Fibroblast of the aortic adventitia (primary cell): ENCODE data around the gene HOXA13. TPM values are rescaled to one million over a fixed set of nuclear protein-coding genes. Genes with fewer than 3 reads are reported as not detected.
A peak's percentile ranks its signal among the peaks of the same experiment; 100 is the strongest.

Experiments used
- DNase-seq: peaks from one replicate; pipeline ENCODE4 v3.0.0-alpha.2; 2010; ENCODE audit warnings: low read depth
- H3K4me3 ChIP-seq: 2 replicates; pipeline ENCODE4 v1.5.1; 2011; ENCODE audit warnings: low read depth, mild to moderate bottlenecking, control low read depth, low read length, moderate library complexity
- total RNA-seq: library from RNA; depleted of rRNA; stranded (reverse); fragments of >200 nt; gene quantifications from 2 replicates; pipeline ENCODE4 v1.2.3, GENCODE V29; 2012; ENCODE audit warnings: low replicate concordance
- TF ChIP-seq, protein P1 (sequence below): IDR thresholded peaks from 2 replicates; pipeline ENCODE4 v1.5.1; 2011; ENCODE audit warnings: mild to moderate bottlenecking, low read length, control low read depth, inconsistent platforms; ENCODE audit not compliant: insufficient read depth

The HOXA13 gene
- total RNA-seq, 1 donor, result not detected

DNA sequence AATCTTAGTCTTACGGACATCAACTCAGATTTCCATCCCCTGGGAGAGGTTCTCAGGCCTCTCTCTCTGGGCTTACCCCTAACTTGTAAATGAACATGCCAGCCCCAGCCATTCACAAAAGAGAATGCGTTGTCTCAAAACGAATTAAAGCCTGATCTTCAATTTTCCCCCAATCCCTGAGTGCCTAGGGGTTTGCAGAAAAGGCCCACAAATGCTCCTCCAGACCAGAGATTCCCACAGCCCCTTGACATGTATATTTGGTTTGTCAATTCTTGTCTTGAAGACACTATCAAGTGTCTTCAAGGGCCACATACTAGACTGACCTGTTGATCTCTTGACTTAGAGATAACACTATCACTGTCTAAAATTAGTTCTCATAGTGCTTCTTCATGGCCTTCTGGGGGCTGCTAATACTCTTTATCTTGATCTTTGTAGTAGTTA, 11.9 kb upstream of the HOXA13 start:
- H3K4me3 ChIP-seq, result no peak overlapping the region
- DNase-seq, result no peak
- TF ChIP-seq, protein P1, sequence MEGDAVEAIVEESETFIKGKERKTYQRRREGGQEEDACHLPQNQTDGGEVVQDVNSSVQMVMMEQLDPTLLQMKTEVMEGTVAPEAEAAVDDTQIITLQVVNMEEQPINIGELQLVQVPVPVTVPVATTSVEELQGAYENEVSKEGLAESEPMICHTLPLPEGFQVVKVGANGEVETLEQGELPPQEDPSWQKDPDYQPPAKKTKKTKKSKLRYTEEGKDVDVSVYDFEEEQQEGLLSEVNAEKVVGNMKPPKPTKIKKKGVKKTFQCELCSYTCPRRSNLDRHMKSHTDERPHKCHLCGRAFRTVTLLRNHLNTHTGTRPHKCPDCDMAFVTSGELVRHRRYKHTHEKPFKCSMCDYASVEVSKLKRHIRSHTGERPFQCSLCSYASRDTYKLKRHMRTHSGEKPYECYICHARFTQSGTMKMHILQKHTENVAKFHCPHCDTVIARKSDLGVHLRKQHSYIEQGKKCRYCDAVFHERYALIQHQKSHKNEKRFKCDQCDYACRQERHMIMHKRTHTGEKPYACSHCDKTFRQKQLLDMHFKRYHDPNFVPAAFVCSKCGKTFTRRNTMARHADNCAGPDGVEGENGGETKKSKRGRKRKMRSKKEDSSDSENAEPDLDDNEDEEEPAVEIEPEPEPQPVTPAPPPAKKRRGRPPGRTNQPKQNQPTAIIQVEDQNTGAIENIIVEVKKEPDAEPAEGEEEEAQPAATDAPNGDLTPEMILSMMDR, result no peak

DNA sequence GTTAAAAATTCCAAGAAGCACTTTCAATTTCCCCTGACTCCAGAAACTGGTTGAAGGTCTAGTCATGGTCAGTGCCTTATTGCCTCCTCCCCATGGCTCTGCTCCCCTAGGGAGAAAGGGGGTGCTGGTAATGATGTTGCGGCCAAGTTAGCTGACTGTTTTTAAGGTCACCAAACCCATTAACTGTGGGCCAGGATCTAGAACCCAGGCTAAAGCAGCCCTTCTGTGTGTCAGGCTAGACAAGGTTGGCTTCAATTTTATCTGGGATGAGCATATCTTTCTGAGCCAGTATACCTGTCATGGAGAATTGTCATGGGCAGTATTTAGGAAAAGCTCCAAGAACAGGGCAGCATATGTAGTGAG, 11.2 kb upstream of the HOXA13 start:
- no peak overlapping the region for H3K4me3 ChIP-seq
- DNase-seq, result no peak
- TF ChIP-seq, protein P1, result no peak

DNA sequence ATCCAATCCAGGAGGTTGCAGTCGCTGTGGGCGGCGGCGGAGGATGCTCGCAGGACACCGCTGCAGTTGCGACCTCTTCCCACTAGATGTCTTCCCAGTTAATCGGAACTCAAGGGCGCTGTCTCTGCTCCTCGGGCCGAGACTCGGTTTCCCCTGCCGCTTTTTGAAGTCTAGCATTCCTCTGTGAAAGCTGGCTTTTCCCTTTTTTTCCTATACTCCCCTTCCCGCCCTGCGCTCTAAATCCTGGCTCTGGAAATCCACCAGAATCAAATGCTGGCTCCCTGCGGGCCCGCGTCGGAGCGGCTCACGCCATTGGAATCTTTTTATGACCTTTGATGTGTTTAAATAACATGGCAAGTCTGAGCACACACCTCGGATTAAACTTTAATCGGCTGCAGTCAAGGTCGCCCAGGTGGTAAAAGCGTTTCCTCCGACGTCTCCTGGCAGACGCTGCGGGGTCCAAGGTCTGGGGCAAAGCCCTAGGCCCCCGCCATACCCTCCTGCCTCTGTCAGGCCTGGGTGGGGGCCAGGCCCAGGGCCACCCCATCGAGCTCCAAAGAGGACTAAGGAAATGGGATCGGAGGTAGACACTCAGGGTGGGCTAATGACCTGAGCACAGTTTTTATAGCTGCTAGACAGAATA, 10.7 kb upstream of the HOXA13 start:
- TF ChIP-seq, protein P1, result peak; percentile 88
- peak overlapping the region; percentile 44 for H3K4me3 ChIP-seq
- peak; percentile 45 for DNase-seq

DNA sequence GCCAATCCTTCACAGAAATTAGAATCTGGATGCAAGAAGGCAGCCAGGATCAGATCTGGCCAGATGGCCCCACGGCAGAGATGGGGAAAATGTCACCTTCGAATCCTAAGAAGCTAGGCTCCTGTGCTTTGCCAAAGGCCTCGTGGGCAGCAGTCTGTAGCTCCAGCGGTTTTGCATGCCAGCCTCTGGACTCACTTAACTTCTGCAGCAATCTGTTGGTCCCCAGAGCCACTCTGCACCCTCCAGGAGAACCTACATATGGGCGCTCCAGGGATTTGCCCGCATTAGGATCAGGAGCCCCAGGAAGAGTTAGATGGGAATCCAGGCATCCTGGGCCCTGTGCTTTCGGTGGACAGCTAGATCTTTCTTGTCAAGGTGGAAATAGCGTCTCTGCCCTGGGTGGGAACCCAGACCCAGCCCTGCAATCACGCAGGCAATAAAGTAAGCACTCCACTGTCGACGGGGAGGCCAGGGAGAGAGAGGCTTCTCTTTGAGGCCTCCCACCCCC, 10.1 kb upstream of the HOXA13 start:
- TF ChIP-seq, protein P1, result no peak
- no peak overlapping the region for H3K4me3 ChIP-seq
- DNase-seq, result no peak

DNA sequence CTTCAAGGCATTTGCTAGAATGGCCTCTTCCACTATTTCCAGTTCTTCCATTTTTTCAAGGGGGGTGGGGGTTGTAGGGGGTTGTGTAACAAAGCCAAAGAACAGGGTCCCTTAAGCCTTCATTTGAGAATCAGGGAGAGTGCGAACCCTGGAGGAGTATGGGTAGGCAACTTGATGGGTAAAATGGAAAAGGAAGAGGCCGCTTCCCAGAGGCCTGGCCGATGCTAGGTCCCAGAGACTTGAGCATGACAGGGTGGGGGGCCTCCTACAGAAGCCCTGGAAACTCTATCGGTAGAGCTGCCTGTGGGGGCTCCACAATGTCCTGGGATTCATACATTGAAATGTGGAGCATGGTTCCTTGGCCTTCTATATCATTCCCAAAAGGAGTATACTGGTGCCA, 9.1 kb upstream of the HOXA13 start:
- TF ChIP-seq, protein P1, result no peak
- H3K4me3 ChIP-seq, result no peak overlapping the region
- no peak for DNase-seq

DNA sequence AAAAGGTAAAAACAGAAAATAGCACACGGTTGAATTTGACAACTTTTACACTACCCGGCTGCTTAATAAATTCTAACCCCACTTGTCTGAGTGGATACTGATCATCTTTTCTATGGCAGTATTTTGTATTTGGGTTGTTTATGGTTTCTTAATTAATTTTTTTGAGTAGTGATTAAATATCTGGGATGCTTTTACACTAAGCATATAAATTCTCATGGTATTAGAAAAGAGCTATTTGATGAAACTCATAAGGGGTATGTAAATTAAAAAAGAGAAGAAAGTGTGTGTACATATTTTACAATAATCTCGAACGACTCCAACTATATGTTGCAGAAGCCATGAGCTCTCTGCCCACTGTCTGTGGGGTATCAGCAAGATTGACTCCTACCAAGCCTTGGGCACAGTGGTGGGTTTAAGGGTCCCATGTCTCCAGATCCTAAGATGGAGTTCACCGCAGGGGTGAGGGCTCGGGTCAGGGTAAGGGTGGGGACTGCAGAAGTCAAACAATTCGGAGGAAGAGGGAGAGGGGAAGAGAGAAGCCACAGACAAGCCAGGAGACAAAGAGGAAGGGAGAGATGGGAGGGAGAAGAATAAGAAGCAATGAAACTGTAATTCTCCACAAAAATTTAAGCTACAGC, 7.6 kb upstream of the HOXA13 start:
- H3K4me3 ChIP-seq, result no peak overlapping the region
- TF ChIP-seq, protein P1, result no peak
- no peak for DNase-seq
